ENCODE measurements around the gene SFN.

GRCh38 chr1:26858891-26859640 lies 3.9 kb upstream of the SFN start:
- TF ChIP-seq CTCF (IDR thresholded peaks at IDR 0.05; ENCODE audit: insufficient read depth, low read length), result no peak
- TF ChIP-seq POLR2AphosphoS5 (IDR thresholded peaks at IDR 0.05; ENCODE audit: low read depth), result no peak
- no peak for TF ChIP-seq REST (IDR thresholded peaks at IDR 0.05; ENCODE audit: insufficient replicate concordance, low read depth)
- no peak for TF ChIP-seq GABPA (IDR thresholded peaks at IDR 0.05; ENCODE audit: low read depth)

Data from HL-60 (cell line).